HG03103 (cell line): ENCODE data around the gene FOXD4L6.
"Not testable (repeated sequence)": the region's sequence is repeated elsewhere in the genome, so short reads cannot be mapped to it uniquely, and the experiment has no call there.

Experiments used
- ATAC-seq: cut with Tn5 transposase; IDR thresholded peaks from one replicate; pipeline ENCODE4 v1.9.1; 2021; ENCODE audit warnings: low read depth; ENCODE audit not compliant: unreplicated experiment

FOXD4L6 gene

DNA sequence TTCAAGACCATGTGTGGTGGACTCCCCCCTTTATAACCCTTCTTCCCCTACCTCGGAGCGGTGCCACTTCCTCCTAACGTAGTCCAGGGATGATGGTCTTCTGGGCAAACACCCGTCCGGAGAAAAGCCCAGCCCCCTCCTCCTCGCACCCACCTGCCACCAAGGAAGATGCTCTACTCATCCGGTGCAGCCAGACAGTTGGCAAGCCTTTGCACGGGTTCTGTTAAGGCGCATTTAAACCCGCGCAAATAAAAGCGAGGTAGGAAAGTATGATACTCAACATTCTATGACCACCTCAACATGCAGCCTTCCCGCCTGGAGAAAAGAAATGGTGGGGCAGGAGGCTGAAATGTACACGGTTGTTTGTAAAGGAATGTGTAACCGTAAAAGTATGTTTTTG lies at the start of gene FOXD4L6:
FOXD4L6 (minus strand) TSS at position 101 of the 400 bp plus-strand sequence. CDS start 298 bp downstream, outside the sequence.
- not testable (repeated sequence) for ATAC-seq

DNA sequence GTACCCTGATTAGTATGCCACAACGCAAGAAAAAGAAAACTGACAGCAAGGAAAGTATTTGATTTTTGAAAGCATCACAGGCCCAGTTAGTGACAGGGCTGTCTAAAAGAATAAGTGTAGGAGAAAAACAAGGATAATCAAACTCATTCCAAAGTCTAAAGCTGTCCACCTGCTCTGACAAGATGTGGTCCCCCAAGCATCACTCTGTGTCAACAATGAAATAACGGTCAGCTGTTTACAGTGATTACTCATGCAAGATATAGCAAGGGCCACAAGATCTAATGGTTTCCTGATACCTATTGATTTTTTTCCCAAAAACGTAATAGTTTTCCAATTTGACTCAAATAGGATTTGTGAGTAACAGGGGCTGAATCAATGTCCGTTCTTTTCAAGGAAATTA lies 46.5 kb upstream of the FOXD4L6 start:
- not testable (repeated sequence) for ATAC-seq

DNA sequence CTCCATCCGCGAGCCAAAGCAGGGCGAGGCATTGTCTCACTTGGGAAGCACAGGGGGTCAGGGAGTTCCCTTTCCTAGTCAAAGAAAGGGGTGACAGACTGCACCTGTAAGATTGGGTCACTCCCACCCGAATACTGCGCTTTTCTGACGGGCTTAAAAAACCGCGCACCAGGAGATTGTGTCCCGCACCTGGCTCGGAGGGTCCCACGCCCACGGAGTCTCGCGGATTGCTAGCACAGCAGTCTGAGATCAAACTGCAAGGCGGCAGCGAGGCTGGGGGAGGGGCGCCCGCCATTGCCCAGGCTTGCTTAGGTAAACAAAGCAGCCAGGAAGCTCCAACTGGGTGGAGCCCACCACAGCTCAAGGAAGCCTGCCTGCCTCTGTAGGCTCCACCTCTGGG lies 21.6 kb upstream of the FOXD4L6 start:
- ATAC-seq = not testable (repeated sequence)

DNA sequence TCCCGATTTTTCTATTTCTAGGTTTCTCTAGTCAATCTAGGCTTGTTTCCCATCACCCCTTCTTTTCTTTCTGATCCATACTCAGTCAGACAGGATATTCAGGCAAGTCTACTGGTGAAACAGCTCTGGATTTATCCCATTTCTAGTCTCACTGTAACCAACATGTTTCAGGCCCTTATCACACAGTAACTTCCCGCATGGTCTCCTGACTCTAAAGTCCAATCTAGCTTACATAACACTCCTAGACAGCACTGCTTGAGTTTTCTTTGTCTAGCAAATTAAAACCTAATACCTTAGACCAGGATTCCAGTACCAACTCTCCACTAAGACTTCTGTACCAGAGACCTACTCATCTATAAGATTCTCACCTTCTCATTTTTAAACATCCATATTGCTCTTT lies 13.4 kb upstream of the FOXD4L6 start:
- ATAC-seq = not testable (repeated sequence)

DNA sequence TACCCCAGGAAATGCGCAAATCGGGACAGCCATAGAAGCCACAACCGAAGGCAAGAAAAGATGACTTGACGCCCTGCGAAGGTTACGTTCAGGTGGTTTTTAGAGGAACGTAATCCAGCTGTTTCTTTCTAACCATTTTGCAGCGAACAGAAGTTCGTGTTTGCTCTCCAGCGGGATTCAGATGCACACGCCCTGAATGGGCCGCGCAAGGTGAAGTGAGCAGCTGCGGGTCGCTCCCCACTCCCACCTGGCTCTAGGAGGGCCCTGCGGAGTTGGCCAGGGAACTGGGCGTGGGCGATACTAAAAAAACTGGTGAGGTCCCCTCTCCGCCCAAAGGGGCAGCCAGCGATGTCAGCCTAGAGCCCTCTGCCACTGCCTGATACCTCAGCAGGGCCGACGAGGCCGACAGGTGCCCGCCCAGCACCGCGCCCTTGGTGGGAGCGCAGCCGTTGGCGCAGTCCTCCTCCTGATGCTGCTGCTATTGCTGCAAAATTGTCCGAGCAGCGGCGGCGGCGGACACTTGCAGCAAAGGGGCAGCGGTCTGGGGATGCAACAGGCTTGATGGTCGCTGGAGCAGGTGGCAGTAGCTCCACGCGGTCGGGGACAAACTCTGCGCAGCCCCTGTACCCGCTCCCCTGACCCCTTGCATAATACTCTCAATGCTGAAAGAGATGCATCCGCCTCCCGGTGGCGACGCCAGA lies 1.6 kb downstream of the FOXD4L6 start:
- ATAC-seq = not testable (repeated sequence)

DNA sequence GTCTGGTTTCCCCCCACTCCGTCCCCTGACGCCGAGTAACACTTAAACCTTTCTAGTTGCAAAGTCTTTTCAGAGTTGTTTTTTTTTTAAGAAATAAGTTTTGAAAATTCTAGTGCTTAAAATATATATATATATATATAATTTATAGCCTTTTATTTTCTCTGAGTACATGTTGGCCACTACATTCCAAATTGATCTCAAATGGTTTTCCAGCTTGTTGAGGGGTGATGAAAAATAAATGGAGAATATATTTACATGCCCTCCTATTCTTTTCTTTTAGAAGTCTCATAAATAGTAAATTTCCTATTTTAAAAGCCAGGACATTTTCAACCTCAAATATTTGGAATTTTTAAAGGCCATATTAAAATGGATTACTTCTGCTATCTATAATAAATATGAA lies 2.5 kb downstream of the FOXD4L6 start:
- not testable (repeated sequence) for ATAC-seq

DNA sequence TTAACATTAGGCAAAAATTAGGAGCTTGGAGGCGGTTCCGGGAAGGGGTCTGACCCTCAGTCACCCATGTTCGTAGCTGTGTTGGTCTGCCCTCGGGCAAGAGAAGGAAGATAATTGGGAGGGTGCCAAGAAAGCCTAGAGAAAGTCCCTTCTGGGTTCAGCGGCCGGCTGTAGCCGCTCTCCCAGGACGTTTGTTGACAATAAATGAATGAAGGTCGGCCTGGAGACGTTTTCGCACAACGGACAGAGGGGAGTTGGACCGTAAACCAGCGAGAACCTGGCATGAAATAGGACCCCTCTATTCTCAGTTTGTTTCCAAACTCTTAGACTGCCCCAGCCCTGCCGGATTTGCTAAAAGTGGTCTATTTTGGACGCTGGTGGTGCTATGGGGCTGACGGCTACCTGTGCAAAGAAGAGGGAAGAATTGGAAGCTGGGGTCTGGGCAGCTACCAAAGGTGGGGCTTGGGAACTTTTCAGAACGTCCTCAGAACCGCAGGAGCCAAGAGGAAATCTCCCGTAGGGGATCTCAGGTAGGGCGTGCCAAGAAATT lies 3.3 kb downstream of the FOXD4L6 start:
- not testable (repeated sequence) for ATAC-seq

DNA sequence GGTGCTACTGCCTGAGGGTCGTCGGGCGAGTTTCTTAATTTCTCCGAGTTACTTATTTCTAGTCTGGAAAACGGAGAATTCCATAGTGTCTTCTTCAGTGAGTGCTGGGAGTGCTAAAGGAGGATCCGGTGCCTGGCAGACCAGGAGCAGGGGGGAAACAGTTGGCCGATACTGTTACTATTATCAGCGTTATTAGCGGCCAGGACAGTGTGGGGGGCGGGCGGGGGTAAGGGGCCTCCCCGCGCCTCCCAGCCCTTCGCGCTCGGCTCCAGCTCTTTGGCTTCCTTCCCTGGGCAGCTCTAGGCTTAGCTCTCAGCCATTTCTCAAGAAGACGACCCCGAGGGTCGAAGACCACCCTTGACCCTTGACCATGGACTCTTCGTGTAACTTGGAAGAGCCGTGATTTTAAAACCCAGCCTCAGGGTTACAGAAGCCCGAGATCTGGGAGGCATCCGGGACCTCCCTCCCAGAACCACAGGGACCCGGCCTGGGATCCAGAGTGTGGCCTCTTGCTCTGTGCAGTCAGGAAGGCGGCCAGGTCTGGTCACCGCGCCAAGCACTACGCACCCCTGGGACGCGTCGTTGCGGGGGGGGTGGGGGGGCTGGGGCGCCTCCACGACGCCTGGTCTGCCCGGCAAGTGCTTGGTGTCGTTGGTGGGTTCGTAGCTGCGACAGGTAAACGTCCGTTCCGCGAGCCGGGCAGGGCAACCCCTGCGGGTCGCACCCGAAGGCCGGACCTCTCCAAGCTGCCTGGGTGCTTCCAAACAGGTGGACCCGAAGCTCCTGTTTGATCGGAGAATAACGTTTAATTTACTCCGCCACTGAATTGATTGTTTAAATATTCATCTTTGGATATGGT lies 4.0 kb downstream of the FOXD4L6 start:
- ATAC-seq = not testable (repeated sequence)

DNA sequence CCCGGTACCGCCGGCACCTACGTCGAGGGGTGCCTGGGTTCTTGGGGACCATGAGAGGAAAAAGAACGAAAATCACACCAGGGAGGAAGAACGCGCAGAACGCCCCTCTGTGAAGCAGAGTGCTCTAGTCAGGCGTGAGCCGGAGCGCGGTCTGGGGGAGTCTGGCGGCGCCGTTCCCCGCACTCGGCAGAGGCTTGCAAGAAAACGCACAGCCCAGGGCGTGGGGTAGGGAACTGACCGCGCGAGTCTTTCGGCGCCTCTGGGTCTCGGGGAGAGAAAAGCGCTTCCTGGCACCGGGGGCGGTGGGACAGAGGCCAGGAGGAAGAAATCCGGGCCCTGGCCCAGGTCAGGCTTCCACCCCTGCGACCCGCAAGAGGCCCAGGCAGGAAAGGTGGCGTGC lies 4.7 kb downstream of the FOXD4L6 start:
- ATAC-seq = not testable (repeated sequence)

DNA sequence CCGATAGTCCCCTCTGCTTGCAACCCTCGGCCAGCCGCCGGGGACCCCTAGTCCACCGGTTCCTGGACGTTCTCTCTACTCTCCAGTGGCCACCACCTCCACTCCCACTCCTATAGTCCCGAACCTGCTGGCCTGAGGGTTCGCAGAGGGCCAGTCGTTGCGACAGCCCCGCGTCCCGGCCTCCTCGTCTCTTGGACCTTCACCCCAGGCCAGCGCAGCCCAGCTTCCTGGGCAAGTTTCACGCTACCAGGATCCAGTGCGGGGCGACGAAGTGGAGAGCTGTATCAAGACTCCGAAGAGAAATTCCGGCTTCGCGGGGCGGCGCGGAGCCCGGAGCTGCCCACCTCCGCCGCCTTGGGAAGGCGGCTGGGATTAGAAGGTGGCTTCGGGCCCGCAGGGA lies 5.1 kb downstream of the FOXD4L6 start:
- ATAC-seq = not testable (repeated sequence)

DNA sequence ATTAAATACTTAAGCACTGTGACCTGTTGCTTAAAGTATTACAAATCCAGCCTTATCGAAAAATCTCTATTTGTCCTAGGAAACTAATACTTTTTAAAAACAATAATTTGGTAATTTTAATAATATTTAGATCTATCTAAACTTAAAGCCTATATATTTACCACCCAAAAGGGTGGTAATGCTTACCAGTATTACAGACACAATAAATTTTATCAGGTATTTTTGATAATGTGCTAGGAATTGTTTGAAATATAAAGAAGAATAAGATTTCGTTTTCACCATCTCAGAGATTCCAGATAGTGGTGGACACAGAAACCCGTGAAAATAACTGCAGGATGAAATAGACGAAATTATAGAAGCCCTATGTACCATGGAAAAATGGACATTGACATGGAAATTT lies 7.8 kb downstream of the FOXD4L6 start:
- ATAC-seq = not testable (repeated sequence)

DNA sequence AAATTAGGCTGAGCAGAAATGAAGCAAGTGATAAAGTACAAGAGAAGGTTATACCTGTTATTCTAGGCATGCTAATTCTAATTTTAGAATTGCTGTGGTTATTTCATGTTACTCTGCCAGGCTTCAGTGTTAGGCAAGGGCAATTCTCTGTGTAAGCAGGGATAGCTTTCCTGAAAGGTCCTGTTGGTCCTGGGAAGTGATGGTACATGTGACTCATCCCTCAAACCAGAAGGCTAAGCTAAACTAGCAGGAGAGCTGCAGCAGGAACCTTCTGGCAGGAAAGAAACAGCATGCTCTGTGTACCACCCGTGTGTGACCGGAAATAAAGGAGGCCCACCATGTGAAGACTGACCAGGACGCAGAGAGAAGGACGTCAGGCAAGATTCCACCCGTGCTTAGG lies 8.8 kb downstream of the FOXD4L6 start:
- ATAC-seq = not testable (repeated sequence)

DNA sequence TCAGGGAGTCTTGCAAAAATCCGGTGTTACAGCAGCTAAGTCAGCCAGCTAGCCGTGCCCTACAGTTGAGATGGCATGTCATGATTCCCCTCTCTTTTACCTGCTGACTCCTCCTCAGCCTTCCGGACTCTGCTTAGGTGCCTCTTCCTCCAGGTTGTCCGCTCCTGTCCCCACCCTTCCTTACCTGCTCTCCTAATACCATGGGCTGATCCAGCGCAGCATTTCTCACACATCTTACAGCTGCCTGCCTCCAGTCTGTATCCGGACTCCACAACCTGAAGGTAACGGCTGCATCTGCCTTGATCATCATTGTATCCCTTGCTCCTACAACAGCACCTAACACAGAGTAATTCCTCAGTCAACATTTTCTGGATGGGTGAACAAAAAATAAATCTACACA lies 9.2 kb downstream of the FOXD4L6 start:
- not testable (repeated sequence) for ATAC-seq

DNA sequence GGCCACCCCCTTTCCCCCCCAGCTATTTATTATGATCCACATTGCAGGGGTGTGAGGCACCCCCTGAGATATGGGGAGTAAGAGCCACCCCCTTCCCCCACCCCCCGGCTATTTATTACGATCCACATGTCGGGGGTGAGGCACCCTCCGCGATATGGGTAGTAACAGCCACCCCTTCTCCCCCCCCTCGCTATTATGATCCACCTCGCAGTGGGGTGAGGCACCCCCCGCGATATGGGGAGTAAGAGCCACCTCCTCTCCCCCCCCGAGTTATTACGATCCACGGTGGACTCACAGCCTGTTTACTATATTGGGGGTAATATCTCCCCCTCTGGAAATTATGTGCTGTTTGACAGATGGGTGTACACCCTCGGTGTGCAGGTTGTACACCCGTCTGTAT lies 15.1 kb downstream of the FOXD4L6 start:
- ATAC-seq = not testable (repeated sequence)

DNA sequence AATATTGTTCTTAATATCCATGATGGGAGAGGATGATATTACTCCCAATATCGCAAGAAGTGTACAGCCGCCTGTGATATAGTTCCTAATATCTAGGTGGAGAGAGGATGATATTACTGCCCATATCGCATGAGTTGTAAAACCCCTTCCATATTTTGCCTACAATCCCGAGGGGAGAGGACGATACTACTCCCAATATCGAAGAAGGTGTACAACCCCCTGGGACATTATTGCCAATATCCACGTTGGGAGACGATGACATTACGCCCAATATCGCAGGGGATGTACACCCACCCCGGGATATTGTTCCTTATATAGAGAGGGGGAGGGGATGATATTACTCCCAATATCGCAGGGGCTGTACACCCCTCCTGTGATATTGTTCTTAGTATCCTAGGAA lies 17.1 kb downstream of the FOXD4L6 start:
- not testable (repeated sequence) for ATAC-seq

DNA sequence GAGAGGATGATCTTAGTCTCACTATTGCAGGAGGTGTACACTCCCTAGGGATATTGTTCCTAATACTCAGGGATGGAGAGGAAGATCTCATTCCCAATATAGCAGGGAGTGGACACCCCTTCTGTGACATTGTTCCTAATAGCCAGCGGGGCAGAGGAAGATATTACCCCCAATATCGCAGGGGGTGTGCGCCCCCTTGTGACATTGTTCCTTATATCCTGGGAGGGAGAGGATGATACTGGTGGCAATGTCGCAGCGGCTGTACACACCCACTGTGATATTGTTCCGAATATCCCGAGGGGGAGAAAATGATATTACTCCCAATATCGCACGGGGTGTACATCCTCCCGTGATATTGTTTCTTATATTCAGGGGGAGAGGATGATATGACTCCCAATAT lies 17.6 kb downstream of the FOXD4L6 start:
- ATAC-seq = not testable (repeated sequence)

DNA sequence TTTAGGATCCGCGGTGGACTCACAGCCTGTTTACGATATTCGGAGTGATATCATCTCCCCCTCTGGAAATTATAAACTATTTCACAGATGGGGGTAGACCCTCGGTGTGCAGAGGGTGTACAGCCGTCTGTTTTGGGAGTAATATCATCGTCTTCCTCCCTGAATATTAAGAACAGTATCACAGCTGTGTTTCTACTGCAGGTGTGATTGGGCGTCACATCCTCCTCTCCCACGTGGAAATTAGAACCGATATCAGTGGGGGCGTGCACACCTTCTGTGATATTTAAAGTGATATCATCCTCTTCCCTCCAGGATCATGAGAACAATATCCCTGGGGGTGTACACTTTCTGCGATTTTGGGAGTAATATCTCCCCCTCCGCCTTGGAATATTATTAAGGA lies 19.2 kb downstream of the FOXD4L6 start:
- ATAC-seq = not testable (repeated sequence)

DNA sequence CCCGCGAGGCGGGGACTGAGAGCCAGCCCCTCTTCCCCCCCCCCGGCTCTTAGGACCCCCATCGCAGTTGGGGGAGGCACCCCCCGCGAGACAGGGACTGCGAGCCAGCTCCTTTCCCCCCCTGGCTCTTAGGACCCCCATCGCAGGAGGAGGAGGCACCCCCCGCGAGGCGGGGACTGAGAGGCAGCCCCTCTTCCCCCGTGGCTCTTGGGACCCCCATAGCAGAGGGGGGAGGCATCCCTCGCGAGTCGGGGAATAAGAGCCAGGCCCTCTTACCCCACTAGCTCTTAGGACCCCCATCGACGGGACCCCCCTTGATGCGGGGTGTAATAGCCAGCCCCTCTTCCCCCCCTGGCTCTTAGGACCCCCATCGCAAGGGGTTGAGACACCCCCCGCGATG lies 19.7 kb downstream of the FOXD4L6 start:
- not testable (repeated sequence) for ATAC-seq

DNA sequence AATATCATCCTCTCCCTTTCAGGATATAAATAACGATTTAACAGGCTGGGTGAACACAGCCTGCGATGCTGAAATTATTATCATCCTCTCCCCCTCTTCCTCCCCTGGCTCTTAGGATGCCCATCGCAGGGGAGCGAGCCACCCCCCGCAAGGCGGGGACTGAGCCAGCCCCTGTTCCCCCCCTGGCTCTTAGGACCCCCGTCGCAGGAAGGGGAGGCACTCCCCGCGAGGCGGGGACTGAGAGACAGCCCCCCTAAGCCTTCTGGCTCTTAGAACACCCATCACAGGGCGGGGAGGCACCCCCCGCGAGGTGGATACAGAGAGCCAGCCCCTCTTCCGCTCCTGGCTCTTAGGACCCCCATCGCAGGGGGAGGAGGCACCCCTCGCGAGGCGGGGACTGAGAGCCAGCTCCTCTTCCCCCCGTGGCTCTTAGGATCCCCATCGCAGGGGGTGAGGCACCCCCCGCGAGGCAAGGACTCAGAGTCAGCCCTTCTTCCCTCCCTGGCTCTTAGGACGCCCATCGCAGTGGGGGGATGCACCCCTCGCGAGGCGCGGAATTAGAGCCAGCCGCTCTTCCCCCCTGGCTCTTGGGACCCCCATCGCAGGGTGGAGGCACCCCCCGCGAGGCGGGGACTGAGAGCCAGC lies 21.9 kb downstream of the FOXD4L6 start:
- ATAC-seq = not testable (repeated sequence)

DNA sequence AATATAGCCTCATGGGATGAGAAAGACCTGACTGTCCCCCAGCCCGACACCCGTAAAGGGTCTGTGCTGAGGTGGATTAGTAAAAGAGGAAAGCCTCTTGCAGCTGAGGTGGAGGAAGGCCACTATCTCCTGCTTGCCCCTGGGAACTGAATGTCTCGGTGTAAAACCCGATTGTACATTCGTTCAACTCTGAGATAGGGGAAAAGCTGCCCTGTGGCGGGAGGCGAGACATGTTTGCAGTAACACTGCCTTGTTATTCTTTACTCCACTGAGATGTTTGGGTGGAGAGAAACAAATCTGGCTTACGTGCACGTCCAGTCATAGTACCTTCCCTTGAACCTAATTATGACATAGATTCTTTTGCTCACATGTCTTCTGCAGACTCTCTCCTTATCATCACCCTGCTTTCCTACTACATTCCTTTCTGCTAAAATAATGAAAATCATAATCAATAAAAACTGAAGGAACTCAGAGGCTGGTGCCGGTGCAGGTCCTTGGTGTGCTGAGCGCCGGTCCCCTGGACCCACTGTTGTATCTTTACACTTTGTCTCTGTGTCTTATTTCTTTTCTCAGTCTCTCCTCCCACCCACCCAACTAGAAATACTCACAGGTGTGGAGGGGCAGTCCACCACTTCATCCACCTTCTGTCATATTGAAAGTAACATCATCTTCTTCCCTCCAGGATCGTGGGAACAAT lies 22.8 kb downstream of the FOXD4L6 start:
- not testable (repeated sequence) for ATAC-seq
